Liver (tissue), 9 donors: ENCODE results near the gene AHSG. TPM values are rescaled to one million over a fixed set of nuclear protein-coding genes. Genes with fewer than 3 reads are reported as not detected.

Source experiments
- DNase-seq: peaks from one replicate; pipeline ENCODE4 v3.0.0-alpha.2; 2017; ENCODE audit warnings: low spot score
- H3K27ac ChIP-seq, 2 donors: one replicate each; pipeline ENCODE4 v1.7.0; 2013; ENCODE audit warnings: inconsistent platforms in 2 of 2, low read length in 2 of 2, control low read depth in 1 of 2, low read depth in 1 of 2, mild to moderate bottlenecking in 1 of 2
- H3K27me3 ChIP-seq, 4 donors: one replicate each; pipeline versions ENCODE4 v1.6.1 to v1.7.0; 2013; ENCODE audit warnings: low read length in 3 of 4, inconsistent platforms in 1 of 4, mild to moderate bottlenecking in 1 of 4, moderate library complexity in 1 of 4; ENCODE audit not compliant: control insufficient read depth in 4 of 4, insufficient read depth in 4 of 4
- H3K36me3 ChIP-seq, 4 donors: one replicate each; pipeline versions ENCODE4 v1.6.1 to v1.7.0; 2013; ENCODE audit warnings: low read length in 3 of 4, mild to moderate bottlenecking in 3 of 4, low read depth in 1 of 4, moderate library complexity in 1 of 4; ENCODE audit not compliant: control insufficient read depth in 4 of 4, insufficient read depth in 3 of 4
- H3K4me1 ChIP-seq, 4 donors: one replicate each; pipeline versions ENCODE4 v1.6.1 to v1.7.0; 2013; ENCODE audit warnings: low read length in 3 of 4, mild to moderate bottlenecking in 3 of 4, moderate library complexity in 1 of 4; ENCODE audit not compliant: control insufficient read depth in 4 of 4, insufficient read depth in 4 of 4
- H3K4me3 ChIP-seq, 3 donors: one replicate each; pipeline versions ENCODE4 v1.6.1 to v1.7.0; 2013; ENCODE audit warnings: low read length in 3 of 3, control low read depth in 1 of 3, low read depth in 1 of 3, mild to moderate bottlenecking in 1 of 3
- H3K9ac ChIP-seq, 2 donors: one replicate each; pipeline ENCODE4 v1.7.0; 2013; ENCODE audit warnings: low read length in 2 of 2, mild to moderate bottlenecking in 2 of 2, moderate library complexity in 2 of 2, control low read depth in 1 of 2, low read depth in 1 of 2
- H3K9me3 ChIP-seq, 4 donors: one replicate each; pipeline versions ENCODE4 v1.6.1 to v1.7.0; 2013; ENCODE audit warnings: low read length in 3 of 4; ENCODE audit not compliant: control insufficient read depth in 4 of 4
- ATF3 ChIP-seq: IDR thresholded peaks from 2 replicates; pipeline ENCODE4 v1.6.1; 2016; ENCODE audit warnings: antibody characterized with exemption
- CTCF ChIP-seq: fragments of 150-350 bp; IDR thresholded peaks from 2 replicates; pipeline ENCODE4 v1.5.1; 2017; ENCODE audit warnings: improper control_type of control experiment, low read depth, low read length; ENCODE audit not compliant: missing input control
- EGR1 ChIP-seq, 2 donors: IDR thresholded peaks; 2 replicates each; pipeline ENCODE4 v1.6.1; 2016 to 2018; ENCODE audit warnings: antibody characterized with exemption in 2 of 2, low read depth in 2 of 2
- FOXA1 ChIP-seq: IDR thresholded peaks from 2 replicates; pipeline ENCODE4 v1.6.1; 2016; ENCODE audit warnings: antibody characterized with exemption
- FOXA2 ChIP-seq: IDR thresholded peaks from 2 replicates; pipeline ENCODE4 v1.6.1; 2016; ENCODE audit warnings: antibody characterized with exemption
- GABPA ChIP-seq, 2 donors: IDR thresholded peaks in 1 of 2; conservative IDR thresholded peaks in 1 of 2; 2 replicates each; pipeline ENCODE4 v1.6.1; 2016; ENCODE audit warnings: antibody characterized with exemption in 2 of 2, mild to moderate bottlenecking in 1 of 2, moderate library complexity in 1 of 2
- HNF4A ChIP-seq, 2 donors: conservative IDR thresholded peaks; 2 replicates each; pipeline ENCODE4 v1.6.1; 2016; ENCODE audit warnings: antibody characterized with exemption in 2 of 2, mild to moderate bottlenecking in 2 of 2
- HNF4G ChIP-seq: IDR thresholded peaks from 2 replicates; pipeline ENCODE4 v1.6.1; 2016; ENCODE audit warnings: antibody characterized with exemption
- JUND ChIP-seq, 2 donors: IDR thresholded peaks; 2 replicates each; pipeline ENCODE4 v1.6.1; 2016; ENCODE audit warnings: antibody characterized with exemption in 2 of 2
- MAX ChIP-seq: IDR thresholded peaks from 2 replicates; pipeline ENCODE4 v1.6.1; 2016; ENCODE audit warnings: antibody characterized with exemption
- NR2F2 ChIP-seq: IDR thresholded peaks from 2 replicates; pipeline ENCODE4 v1.6.1; 2016; ENCODE audit warnings: antibody characterized with exemption
- RAD21 ChIP-seq, 2 donors: IDR thresholded peaks; 2 replicates each; pipeline ENCODE4 v1.6.1; 2016; ENCODE audit warnings: antibody characterized with exemption in 2 of 2, mild to moderate bottlenecking in 2 of 2
- REST ChIP-seq: IDR thresholded peaks from 2 replicates; pipeline ENCODE4 v1.6.1; 2016; ENCODE audit warnings: antibody characterized with exemption, mild to moderate bottlenecking
- RXRA ChIP-seq, 2 donors: IDR thresholded peaks; 2 replicates each; pipeline ENCODE4 v1.6.1; 2017 to 2018; ENCODE audit warnings: antibody characterized with exemption in 2 of 2, mild to moderate bottlenecking in 1 of 2
- SP1 ChIP-seq: IDR thresholded peaks from 2 replicates; pipeline ENCODE4 v1.6.1; 2018; ENCODE audit warnings: antibody characterized with exemption, mild to moderate bottlenecking
- TAF1 ChIP-seq: conservative IDR thresholded peaks from 2 replicates; pipeline ENCODE4 v1.6.1; 2016; ENCODE audit warnings: antibody characterized with exemption, mild to moderate bottlenecking
- YY1 ChIP-seq: IDR thresholded peaks from 2 replicates; pipeline ENCODE4 v1.6.1; 2016; ENCODE audit warnings: antibody characterized with exemption, mild to moderate bottlenecking
- ZBTB33 ChIP-seq: IDR thresholded peaks from 2 replicates; pipeline ENCODE4 v1.6.1; 2016; ENCODE audit warnings: antibody characterized with exemption
- WGBS: extraction: QIAGEN DNeasy Blood & Tissue Kit; methylation state at CpG from one replicate; pipeline ENCODE4 v1.1.7; 2013; 5-methylcytosine and 5-hydroxymethylcytosine counted together
- polyA plus RNA-seq, 2 donors: library from polyadenylated mRNA; stranded (reverse) in 1 of 2; unstranded in 1 of 2; fragments of 200-250 nt in 1 of 2; fragments of >200 nt in 1 of 2; fragmentation: Nextera tagmentation in 1 of 2; extraction: Ambion mirVana in 1 of 2; gene quantifications; one replicate each; pipeline versions ENCODE4 v1.2.1 to v1.2.3, GENCODE V29; 2013 to 2015
- total RNA-seq, 2 donors: library from RNA; depleted of rRNA; stranded (reverse); fragments of >200 nt; gene quantifications; one replicate each; pipeline ENCODE4 v1.2.3, GENCODE V29; 2014
- donor health status: healthy.
- donor health status: healthy.
- donor health status: healthy.
- donor health status: healthy.
- donor health status: healthy.

The AHSG gene
- total and polyA plus RNA-seq, 4 donors: 965 to 4,470 (median 2,050) TPM

- no peaks in the 10 kb centered on the region for H3K9me3 ChIP-seq
- no peak for DNase-seq
- no peaks in the 10 kb centered on the region for H3K27me3 ChIP-seq
- peaks cover 7 to 40% (median 38%) of the 10 kb centered on the region in 4 donors for H3K4me1 ChIP-seq
- H3K4me3 ChIP-seq: no peak overlapping the region
- no peak overlapping the region for H3K27ac ChIP-seq
- no peak overlapping the region for H3K9ac ChIP-seq
- TF ChIP-seq SP1: no peak
- peak; percentile 13 for TF ChIP-seq YY1
- TF ChIP-seq FOXA2: peak; percentile 16
- no peak for TF ChIP-seq CTCF
- peak in 1 of 2 donors; percentile 78 for TF ChIP-seq RXRA (IDR thresholded peaks at IDR 0.05)
- TF ChIP-seq HNF4A (conservative IDR thresholded peaks at IDR 0.05): peak; percentile 11 to 67
- 66% methylated on average over 6 of the region's 6 CpGs for WGBS
- no peaks in the 10 kb centered on the region for H3K36me3 ChIP-seq
Observed at GRCh38 chr3:186630950-186631641, 18.2 kb downstream of the AHSG start.

GRCh38 chr3:186633481-186633880, 20.6 kb downstream of the AHSG start:
- Histone ChIP-seq H3K9me3 (no peaks in the 10 kb centered on the region), H3K9ac (peak overlapping the region in 1 of 2 donors; percentile 4), H3K27me3 (no peaks in the 10 kb centered on the region), H3K36me3 (no peaks in the 10 kb centered on the region), H3K4me3 (peak overlapping the region in 1 of 3 donors; percentile 28), H3K4me1 (peaks cover 8 to 58% (median 51%) of the 10 kb centered on the region in 4 donors), H3K27ac (peak overlapping the region; percentile 58 to 79)
- TF ChIP-seq HNF4G: no peak
- no peak for TF ChIP-seq TAF1
- no peak for TF ChIP-seq YY1
- no peak for TF ChIP-seq GABPA (IDR thresholded peaks at IDR 0.05 in 1 of 2, conservative IDR thresholded peaks at IDR 0.05 in 1 of 2)
- no peak for TF ChIP-seq MAX
- no peak for TF ChIP-seq CTCF
- peak in 1 of 2 donors; percentile 56 for TF ChIP-seq HNF4A (conservative IDR thresholded peaks at IDR 0.05)
- peak in 1 of 2 donors; percentile 67 for TF ChIP-seq JUND (IDR thresholded peaks at IDR 0.05)
- peak; percentile 42 to 73 for TF ChIP-seq RXRA (IDR thresholded peaks at IDR 0.05)
- peak; percentile 17 for TF ChIP-seq FOXA1
- no peak for TF ChIP-seq ZBTB33
- no peak for TF ChIP-seq REST
- no peak for TF ChIP-seq RAD21 (IDR thresholded peaks at IDR 0.05)
- TF ChIP-seq SP1: no peak
- no peak for TF ChIP-seq NR2F2
- TF ChIP-seq EGR1 (IDR thresholded peaks at IDR 0.05; ENCODE audit: low read depth in 2 of 2): no peak
- TF ChIP-seq ATF3: no peak
- TF ChIP-seq FOXA2: peak; percentile 39
- no peak for DNase-seq
